Adrenal gland (tissue), 5 donors: ENCODE measurements around the gene INVS.

Experiments
- POLR2A ChIP-seq, 2 donors: fragments of 450-650 bp; IDR thresholded peaks; one replicate each; pipeline ENCODE4 v1.6.1; 2017; ENCODE audit warnings: antibody characterized with exemption in 2 of 2, mild to moderate bottlenecking in 2 of 2, moderate library complexity in 1 of 2
- TF ChIP-seq, protein P1 (sequence below), 6 experiments: fragments of 450-650 bp in 4 of 6; fragments of 200-600 bp in 2 of 6; sonication (generic) in 1 of 6; IDR thresholded peaks; 1 replicate in 5 of 6; 2 replicates in 1 of 6; pipeline versions ENCODE4 v1.5.1 to v1.8.0; 2016 to 2021; ENCODE audit warnings: antibody characterized with exemption in 6 of 6, mild to moderate bottlenecking in 2 of 6, moderate library complexity in 1 of 6
- donor health status: DM: no; HTN: no; CAD: no.

DNA sequence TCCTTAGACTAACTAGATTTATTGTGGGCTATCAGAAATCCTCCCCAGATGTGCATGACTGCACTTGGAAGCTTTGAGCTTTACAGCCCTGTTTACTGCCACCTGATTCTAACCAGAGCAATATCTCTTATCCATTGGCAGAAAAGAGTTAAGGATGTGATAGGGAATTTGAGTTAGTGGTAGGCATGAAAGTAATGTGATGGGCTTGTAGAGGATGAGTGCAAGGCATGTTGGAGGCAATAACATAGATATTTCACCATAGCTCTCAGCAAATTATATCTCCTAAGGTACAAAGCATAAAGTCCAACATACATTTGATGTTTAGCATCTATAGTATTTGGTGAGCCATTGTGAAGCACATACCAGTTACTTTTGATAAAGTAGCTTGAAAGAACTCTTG lies 103.8 kb downstream of the INVS start:
- TF ChIP-seq, protein P1, sequence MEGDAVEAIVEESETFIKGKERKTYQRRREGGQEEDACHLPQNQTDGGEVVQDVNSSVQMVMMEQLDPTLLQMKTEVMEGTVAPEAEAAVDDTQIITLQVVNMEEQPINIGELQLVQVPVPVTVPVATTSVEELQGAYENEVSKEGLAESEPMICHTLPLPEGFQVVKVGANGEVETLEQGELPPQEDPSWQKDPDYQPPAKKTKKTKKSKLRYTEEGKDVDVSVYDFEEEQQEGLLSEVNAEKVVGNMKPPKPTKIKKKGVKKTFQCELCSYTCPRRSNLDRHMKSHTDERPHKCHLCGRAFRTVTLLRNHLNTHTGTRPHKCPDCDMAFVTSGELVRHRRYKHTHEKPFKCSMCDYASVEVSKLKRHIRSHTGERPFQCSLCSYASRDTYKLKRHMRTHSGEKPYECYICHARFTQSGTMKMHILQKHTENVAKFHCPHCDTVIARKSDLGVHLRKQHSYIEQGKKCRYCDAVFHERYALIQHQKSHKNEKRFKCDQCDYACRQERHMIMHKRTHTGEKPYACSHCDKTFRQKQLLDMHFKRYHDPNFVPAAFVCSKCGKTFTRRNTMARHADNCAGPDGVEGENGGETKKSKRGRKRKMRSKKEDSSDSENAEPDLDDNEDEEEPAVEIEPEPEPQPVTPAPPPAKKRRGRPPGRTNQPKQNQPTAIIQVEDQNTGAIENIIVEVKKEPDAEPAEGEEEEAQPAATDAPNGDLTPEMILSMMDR (IDR thresholded peaks at IDR 0.05): no peak
- no peak for TF ChIP-seq POLR2A (IDR thresholded peaks at IDR 0.05)
